ENCODE results near the gene TMC3.

Gene TMC3

DNA sequence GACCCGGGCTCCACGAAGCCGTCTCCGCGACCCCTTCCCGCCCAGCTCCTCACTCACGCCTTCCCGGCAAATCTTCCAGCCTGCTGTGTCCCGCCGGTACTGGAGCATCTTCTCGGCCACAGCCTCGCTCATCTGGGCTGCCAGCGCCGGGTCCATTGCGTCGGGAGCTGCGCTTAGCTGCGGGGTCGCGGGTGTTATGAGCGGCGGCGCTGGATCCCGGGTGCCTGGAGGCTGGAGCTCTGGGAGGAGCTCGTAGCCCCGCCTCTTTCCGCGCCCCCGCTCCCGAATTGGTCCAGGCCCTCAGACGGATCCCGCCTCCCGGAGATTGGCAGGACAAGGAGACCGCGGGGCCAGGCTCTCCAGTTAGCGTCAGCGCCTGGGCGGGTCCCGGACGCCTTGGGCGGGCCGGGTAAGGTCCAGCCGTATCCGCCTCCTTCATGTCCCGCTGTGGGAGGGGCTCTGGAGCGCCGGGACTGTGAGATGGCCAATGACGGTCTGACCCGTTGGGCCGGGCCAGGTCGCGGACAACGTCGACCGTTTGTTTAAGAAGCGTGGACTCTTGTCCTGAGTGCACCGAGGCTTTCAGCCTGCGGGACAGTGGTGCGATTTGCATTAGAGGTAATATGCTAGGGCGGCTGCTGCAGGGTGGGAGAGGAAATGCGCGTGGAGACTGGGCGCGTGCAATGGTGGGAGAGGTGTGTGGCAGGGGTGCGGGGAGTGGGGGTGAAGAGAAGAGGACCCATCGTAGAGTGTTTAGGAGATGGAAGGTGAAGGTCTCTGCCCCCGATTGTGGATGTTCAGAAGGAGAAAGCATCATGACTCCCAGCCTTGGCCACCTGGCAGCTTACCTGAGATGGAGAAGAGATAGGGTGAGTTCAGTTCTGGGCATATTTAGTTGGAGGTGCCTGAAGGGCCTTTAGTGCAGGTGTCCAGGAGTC, 49.8 kb downstream of the TMC3 start, which contains the start of gene STARD5:
STARD5 (minus strand) TSS at position 198 of the 938 bp plus-strand sequence; CDS start at position 156, 42 bp downstream.
- peak; percentile 49 to 99 (median 96) for DNase-seq

DNA sequence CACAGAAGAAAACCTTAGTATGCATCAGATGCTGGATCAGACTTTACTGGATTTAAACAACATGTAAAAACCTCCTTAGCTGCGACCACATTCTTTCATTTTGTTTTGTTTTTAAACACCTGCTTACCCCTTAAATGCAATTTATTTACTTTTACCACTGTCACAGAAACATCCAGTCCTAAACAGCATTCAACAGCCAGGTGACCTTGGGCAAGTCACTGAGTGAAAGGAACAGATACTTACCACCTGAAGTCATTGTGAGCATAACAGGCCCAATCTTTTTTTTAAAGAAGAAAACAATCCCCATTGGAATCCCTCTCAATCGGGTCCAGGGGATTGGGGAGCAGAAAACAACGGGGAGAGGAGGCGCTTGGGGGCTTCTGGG, 50.5 kb downstream of the TMC3 start:
- DNase-seq = no peak

DNA sequence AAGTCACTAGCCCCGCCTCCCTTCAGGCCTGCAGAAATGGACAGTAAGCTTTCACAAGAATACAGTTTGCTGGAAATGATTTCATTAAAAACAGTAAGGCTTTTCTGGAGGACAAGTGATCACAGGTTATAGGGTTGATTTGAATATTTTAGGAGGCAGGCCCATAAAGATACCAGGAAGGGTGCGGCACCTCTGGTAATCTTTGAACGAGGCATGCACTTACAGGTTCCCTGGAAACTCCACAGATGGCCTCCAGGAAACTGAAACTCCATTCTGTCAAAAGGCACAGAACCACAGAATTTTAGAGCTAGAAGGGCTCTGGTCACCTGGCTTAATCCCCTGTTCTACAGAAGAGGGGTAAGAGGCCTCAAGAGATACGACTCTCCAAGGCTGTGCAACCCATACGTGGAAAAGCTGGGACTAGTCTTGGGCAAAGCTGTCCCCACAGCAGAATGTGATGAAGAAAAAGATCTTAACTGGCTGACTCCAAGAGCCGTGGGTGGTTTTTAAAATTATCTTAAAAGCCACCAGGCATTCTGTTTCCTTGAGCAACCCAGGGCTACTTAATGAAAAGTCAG, 51.2 kb downstream of the TMC3 start:
- no peak for DNase-seq

DNA sequence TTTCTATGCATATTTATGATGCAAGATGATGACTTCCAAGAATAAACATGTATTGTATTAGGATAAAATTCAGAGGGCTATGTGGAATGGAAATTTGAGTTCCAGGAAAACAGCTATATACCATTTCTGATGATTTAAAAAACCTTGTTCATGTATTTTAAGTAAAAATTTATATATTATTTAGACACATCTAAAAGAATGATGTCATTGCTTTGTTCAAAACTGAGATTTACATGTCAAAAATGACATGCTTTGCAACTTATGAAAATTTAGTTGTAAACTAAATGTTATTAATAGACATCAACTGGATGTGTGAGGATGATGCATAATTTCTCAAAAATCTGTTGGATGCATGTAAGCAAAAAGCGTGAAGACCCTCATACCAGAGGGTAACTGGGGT, 52.3 kb downstream of the TMC3 start:
- DNase-seq = no peak

DNA sequence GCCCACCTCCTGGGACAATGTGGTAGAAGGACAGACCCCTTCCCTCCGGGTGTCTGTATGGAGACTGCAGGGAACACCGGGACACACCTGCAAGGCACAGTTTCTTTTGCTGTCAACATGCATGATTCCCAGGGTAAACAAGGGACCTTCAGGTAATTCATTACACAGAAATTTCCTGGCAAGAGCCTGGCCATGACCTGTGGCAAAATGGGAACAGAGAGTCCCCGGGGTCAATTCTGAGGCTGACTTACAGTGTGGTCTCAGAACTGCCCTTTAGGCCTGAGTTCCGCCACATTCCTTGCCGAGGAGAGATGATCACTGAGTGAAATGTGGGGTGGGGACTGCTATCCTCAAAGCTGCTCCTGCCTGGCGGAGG, 56.4 kb downstream of the TMC3 start:
- DNase-seq = no peak

DNA sequence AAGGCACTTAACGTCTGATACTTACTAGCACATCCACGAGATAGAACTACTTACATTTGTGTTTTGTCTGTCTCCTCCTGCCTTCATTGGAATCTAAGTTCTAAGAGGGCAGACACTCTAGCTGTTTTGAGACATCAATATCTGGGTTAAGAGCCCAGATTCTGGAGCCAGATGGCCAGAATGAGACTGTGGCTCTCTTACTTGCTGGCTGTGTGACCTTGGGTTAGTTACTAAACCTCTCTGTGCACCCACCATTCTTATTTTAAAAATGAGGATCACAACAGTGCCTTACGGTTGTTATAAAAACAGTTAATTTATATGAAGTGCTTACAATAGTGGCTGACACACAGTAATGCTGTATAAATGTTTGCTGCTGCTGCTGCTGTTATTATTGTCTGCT, 57.7 kb downstream of the TMC3 start:
- no peak for DNase-seq

DNA sequence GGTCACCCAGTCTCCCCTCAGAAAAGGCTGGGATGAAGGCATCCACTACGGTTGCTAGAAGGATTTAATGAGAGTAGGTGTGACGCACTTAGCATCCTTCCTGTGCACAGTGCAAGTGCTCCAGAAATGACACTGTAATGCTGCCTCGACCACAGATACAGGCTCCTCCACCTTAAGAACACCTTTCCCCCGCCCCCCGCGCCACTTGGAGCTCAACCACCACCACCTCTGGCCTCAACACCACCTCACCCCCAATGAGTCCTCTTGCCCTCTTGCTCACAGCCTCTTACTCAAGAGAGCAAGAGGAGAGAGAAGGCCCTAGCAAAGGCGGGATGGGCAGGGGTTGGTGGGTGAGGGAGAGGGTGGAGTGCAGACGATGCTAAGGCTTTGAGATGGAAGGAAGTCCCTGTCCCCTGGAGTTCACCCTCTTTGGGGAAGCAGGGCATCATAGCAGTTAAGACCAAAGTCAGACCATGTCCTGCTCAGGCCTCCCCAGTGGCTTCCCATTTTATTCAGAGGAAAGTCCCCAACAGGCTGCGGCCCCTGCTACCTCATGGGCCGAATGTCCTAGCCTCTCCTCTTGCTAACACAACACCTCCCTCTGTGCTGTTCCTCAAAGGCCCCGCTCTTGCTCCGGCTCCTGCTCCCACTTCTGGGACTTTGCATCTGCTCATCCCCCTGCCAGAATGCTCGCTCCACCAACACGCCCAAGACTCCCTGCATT, 58.4 kb downstream of the TMC3 start:
- no peak for DNase-seq

DNA sequence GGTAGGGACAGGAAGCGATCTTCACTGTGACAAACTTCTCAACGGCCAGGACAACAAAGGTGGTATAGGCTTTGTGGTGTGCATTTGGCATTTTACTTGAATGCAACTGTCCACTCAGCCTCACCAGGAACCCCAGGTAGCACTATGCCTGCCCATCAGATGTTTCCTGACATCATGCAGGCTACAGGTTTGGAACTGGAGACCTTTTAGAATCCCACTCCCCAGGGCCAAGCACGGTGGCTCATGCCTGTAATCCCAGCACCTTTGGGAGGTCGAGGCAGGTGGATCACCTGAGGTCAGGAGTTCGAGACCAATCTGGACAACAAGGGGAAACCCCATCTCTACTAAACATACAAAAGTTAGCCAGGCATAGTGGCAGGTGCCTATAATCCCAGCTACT, 59.6 kb downstream of the TMC3 start:
- DNase-seq = no peak

DNA sequence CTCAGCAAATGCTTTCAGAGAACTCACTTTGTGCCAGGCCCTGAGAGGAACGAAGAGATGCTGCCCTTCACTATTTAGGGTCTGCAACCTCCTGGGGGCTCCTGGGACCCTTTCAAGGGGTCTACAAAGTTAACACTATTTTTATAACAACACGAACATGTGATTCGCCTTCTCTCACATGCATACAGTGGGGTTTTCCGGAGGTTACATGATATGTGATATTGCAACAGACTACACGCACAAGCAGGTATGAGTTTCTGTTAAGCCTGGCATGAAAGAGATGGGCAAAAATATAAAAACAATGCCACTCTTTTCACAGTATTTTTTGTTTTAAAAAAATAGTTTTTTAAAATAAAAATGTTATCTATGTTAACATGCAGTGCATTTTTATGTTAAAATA, 60.3 kb downstream of the TMC3 start:
- no peak for DNase-seq

DNA sequence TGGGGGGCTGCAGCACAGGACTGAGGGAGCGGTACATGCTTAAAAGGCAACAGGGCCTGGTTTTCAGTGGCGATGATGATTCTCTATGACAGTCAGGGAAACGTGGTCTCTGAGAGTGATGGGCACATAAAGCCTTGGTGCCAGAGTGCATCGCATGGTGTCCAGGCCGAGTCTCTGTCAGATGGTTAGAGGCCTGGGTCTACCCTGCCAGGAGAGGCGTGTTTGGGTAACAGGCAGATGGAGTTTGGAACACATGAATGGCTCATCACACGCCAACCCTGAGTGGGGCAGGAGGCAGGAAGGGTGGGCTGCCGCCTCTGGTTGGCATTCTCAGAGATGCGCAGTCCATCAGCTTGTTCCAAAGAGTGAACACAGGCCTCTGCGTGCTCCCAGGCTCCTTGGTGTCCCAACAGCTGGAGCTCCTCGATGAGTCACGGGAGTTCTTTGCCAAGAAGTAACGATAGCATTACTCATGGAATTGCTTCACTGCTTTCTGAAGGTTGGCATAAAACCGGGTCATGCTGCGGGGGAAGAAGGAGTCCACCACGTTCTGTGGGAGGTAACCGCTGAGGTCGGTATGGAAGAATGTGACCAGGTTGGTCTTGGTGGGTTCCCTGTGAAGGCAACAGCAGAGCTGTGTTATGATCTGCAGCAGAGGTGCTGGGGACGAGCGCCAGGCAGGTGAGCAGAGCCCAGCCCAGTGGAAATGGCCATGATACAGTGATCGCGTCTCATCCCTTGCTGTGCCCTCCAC, 61.0 kb downstream of the TMC3 start:
- peak in 5 of 58 donors; percentile 16 to 45 (median 29) for DNase-seq

DNA sequence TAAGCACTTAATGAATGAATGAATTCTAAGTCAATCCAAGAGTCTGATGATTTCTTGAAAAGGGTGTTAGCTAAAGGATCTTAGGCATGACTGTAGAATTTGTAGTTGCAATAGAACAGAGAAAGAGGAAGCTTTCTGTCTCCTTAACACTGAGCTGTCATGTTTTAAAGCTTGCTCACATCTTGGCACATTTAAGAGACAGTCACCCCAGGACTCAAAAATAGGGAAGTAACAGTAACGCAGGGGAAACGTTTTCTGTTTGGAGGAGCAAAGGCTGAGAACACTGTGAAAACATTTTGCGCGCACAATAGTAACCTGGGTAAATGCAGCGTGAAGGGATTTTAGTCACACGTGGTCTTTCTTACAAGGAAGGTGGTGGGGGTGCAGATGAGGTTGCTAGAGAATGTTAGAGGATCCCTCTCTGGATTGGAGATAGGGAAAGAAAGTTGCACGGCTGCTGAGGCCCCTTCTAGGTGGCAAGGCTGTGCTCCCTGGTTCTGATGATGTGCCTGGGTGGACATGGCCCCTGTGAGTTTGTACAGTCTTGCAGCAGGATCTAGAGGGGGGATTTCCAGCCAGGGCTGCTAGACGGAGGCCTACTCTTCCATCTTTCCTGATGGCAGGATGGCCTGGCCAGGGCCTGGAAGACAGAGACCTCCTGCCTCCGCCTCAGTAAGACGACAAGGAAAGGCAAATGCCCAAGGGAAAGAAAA, 62.1 kb downstream of the TMC3 start:
- DNase-seq = peak in 1 of 58 donors; percentile 44

DNA sequence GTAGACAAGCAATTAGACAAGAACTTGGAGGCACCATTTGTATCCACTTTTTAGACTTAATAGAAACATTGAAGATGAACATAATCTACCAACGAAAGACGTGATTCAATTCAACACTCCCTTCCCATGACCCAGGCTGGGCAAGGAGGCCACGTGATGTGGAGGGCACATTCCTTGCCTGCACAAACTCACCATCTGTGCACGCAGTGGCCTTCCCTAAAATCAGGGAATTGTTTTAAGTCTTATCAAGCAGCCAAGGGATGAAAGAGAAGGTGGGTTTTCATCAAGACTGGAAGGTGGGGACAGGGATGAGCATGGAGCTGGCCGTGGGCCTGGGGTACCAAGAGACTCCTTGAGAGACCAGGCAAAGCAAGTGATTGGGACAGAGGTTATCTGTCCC, 63.5 kb downstream of the TMC3 start:
- DNase-seq = no peak

DNA sequence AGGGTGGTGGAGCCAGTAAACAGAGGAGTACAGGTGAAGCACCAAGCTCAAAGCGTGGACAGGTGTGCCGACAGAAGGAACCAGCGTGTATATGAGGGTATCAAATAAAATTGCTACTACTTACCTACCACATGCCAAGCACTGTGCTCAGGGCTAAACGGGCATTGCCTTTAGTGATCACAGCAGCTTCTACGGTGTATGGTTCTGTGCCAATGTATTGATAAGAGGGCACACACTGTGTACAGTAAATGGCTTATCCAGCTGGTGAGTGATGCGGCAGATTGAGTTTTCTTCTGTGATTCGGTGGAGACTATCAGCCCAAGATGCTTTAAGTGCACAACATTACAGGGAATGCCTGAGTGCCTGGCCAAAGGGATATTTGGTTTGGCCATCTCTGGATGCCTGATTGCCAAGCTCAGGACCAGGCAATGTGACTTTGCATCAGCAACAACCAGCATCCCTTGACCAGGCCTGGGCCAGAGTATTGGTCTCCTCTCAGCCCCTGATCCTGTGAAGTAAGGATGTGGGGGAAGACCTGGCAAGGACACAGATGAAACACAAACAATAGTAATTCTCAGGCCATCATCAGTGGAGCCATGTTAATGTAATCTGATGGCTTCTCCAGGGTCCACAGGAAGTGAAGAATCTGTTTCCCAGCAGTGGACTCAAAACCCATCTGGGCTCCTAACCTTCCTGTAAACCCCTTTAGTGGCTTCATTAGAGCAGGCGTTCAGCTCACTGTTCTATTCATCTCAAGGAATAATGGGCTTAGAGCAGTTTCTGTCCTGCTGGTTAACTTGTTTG, 64.2 kb downstream of the TMC3 start:
- DNase-seq = no peak

DNA sequence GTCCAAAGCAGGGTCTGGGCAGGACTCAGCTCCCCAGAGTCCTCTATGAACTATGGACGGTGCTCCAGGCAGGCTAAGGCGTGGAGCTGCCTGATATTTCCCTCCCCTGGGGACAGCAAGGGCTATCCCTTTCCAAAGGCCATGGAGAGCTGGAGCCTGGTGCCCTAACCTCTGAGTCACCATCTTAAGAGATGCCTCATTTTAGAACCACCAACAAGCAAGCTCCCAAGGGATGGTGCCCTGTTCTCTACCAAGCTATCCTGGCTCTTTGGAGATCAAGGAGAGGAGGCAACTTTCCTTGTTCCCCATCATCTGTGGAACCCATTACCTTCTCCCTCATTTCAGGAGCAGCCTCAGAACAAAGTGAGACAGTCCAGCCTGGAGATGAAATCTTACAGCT, 65.8 kb downstream of the TMC3 start:
- DNase-seq = no peak

DNA sequence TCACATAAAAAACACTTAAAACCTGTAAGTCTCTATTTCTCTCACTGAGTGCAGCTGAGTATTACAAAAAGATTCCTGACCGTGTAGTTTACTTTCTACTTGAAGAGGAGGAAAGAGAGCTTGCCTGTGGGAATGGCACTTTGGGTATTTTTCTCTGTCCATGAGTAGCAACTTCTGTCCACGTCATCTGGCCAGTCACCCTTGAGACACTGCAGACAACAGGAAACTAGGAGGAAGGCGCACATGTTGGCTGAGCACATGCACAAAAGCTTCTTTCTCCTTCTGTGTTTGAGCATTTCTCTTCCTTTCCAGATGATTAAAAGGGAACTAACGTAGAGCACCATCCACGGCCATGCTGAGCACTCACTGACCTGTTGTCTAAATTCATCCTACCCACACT, 69.8 kb downstream of the TMC3 start:
- peak in 5 of 58 donors; percentile 17 to 35 (median 21) for DNase-seq

DNA sequence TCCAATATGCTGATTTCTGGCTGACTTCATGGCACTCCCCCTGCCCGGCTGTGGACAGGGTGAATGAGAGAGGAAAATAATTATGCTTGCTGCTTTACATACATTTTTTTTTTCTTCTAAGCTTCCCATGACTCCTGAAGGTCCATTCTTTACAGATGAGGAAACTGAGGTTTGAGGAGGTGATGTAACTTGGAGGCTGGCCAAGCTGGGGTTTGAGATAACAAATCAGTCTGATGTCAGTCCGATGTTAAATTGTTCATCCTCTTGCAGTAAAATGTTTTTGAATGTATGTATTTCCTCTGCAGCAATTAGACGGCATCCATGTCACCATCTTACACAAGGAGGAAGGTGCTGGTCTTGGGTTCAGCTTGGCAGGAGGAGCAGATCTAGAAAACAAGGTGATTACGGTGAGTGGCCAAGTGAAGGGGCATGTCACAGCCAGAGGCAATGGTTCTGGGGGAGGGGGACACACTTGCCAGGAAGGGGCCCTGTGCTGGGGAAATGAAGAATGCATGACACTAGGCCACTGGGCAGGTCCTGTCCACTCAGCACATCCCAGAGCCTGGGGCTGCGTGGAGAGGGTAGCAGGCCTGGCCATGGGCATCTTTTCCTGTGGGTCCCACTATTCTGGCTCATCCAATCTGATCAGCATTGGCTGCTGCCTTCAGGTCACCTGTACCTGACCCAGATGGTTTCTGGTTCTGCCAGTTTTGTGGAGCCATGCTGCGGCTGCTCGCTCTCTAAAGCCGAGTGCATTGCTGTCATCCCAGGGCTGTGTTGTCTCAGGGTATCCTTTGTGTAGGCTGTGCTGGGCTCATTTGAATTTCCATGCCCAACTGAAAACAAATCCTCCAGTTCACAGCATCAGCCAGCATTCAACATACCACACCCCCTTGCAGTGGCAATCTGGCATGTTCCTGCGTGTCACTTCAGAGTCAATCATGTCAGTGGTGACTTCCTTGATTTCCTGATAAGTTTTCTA, 70.5 kb downstream of the TMC3 start:
- DNase-seq = no peak

DNA sequence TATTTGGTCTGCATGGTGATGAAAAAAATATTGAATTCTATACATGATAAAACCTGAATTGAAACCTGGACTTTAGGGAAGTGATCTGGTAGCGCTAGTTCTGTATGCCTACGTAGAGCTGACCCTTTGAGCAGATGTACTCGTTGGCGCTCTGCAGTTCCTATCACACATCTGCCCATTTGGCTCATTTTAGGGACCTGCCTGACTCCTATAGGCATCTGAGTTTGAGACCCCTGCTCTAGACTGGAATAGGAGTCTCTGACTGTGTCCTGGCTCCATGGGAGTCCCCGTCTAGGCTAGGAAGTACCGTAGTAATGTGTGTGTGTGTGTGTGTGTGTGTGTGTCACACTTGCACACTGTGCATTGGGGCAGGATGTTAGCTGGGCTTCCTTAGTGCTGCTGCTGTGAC, 71.3 kb downstream of the TMC3 start:
- no peak for DNase-seq

DNA sequence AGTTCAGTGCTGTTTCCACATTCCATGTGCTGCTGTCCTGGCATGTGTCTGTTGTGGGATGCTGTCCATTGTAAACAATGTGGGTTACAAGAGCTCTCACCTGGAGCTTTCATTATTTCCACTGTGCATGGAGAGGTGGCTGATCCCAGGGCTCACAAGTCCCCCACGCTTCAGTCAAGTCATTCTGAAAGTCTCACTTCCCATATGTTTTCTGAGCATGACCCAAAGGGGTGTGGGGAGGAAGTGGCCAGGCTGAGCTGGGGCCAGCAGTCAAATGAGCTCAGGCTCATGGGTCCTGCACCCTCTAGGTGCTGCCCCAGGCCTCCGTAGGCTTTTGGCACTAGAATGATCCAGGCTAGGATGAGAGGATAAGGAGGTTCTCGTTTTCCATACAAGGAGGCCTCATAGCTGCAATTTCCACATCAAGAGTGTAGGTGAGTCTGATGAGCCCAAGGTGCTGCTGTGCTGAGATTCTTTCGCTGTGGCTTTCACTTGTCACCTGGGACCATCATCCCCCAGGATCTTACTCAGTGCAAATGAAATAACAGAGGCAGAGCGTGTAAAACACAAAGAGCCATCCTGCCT, 72.1 kb downstream of the TMC3 start:
- DNase-seq = peak in 9 of 58 donors; percentile 11 to 52 (median 14)
